CD4-positive, alpha-beta T cell treated with Interleukin-1 beta for 1 hour (primary cell): ENCODE data around the gene ARMH4.
A peak's percentile ranks its signal among the peaks of the same experiment; 100 is the strongest.
"Not testable (repeated sequence)": the region's sequence is repeated elsewhere in the genome, so short reads cannot be mapped to it uniquely, and the experiment has no call there.

Experiments used
- DNase-seq, 2 donors: peaks; one replicate each; pipeline ENCODE4 v3.0.0-alpha.2; 2020 to 2022

The ARMH4 gene

DNA sequence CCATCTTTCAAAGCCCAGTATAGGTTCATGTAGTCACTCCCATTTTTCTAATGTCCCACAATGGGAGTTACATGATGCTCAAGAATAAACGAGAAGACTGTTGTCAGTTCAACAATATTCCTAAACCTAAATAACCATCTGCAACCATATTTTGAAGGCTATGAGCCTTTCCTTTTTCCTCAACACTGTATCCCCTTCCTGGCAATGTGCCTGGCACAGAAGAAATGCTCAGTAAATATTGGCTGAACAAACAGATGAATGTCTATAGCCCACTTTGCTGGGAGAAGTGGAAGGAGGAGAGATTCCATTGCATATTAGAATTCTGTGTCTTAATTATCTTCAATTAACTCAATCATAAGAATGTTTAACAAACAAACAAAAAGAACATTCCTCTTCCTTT is 6.1 kb downstream of the ARMH4 start:
- DNase-seq = no peak

DNA sequence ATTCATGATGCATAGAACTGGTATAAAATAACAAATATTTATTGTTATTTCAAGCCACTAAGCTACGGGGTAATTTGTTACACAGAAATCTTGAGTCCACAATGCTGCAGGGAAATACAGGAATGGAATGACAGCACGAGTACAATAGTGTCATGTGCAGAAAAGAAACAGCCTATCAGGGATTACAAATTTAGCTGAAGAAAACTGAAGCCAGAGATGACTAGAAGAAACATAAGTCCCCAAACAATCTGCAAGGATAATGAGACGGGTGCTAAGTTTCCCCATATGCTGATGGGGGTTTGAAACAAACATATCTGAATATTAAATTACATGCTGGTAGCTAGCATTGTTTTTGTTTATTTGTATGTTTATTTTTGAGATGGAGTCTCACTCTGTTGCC is 8.9 kb downstream of the ARMH4 start:
- DNase-seq = no peak

DNA sequence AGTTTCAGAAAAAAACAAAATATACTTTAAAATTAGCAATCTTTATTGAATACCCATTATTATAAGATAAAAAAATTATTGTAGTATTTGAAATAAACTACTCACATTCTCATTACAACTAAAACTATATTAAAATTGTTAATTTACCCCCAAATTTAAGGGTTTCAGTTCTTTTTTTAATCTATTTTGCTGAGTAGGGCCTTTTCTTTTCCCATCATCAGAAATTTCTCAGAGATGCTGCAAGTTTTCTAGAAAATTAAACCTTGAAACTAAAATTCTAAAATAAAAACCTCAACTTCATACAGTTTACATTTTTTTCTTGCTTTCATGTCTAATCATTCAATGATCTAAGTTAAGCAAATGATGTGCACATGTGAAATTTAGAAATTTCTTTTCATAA is 10.1 kb downstream of the ARMH4 start:
- no peak for DNase-seq

DNA sequence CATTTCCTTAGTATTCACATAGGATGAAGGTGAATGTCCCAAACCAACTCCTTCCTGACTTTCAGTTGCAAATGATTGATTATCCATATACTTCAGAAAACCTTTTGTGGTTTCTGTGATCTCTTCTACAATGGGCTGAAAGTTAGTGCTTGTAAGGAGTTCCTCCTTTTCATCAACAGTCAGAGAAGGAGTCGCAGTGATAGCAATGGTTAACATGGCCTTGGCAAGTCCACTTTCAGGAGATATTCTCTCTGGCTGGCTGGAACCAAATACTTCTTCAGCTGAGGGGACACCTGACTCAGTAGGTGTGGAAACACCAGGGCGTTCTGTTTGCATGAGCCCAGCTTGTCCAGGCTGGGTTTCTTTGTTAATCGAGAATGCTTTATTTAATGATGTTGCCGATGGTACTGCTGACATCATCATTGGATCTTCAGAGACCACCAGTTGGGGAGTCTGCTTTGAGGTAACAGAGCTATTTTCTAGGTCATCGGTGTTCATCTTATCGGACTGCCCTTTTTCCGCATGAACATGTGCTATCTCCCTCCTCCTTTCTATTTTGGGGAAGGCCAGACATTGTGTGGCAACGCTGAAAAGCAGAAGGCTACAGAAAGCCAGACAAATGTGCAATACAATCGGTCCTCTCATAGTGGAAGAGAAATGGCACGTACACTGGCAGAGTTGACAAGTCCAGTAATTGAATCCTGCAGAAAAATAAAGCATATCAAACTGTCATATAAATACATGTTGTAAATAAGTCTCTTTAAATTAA is 13.1 kb downstream of the ARMH4 start:
- DNase-seq = no peak

DNA sequence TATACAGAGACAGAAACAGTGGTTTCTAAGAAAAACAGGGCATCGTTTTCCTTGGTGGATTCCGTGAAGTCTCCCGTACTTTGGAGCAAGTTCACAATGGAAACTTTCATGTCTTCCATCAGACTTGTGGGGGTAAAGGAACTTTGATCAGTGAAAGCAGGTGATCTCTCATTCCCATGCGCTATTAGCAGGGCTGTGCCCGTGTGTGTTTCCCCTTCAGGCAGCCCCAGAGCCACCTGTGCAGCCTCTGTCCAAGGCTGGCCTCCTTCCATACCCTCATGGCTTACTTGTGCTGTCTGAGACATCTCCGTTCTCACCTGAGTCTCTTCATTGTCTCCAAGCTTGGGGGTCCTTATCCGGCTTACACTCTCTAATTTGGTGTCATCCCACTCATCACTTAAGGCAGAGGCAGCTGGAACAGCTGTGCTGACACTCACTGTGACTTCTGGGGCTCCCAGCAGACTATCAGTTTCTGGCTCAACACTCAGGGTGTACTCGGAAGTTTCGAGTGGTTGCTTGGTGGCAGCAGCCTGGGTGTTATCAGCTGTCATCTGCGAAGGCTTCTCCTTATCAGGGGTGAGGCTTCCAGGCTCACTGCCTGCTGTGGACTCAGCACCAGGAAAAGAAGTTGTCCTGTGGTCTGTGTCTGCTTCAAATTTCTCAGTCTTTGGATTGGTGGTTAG is 13.8 kb downstream of the ARMH4 start:
- no peak for DNase-seq

DNA sequence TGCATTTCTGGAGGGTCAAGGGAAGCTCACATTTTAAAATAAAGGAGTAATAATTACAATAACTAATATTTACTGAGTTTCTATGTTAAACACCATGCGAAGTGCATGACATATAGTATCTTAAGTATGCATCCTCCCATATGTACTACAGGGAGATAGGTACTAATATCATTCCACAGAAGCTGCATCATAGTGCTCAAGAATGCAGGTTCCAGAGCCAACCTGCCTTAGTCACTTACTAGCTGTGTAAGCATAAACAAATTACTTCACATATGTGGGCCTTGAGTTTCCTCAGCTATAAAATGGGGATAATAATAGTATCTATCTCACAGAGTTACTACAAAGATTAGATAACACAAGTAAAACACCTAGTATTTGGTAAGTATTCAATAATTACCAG is 18.3 kb downstream of the ARMH4 start:
- DNase-seq = no peak

DNA sequence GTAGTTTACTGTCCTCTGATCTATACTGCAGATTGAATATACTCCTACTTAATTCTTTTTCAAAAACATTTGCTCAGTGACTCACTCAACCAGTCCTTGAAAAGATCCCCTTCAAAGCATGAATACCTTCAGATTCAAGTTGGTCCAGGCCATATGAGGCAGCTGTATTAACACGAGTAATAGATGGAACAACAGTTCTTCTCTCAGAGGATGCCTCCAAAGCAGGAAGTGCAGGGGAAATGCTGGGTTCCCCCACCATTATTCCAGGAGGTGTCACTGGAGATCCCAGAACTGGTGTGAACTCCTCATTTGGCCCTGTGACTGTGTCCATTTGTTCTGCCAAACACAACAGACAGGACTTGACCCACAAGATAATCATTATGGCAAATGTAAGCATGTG is 20.6 kb downstream of the ARMH4 start:
- no peak for DNase-seq

DNA sequence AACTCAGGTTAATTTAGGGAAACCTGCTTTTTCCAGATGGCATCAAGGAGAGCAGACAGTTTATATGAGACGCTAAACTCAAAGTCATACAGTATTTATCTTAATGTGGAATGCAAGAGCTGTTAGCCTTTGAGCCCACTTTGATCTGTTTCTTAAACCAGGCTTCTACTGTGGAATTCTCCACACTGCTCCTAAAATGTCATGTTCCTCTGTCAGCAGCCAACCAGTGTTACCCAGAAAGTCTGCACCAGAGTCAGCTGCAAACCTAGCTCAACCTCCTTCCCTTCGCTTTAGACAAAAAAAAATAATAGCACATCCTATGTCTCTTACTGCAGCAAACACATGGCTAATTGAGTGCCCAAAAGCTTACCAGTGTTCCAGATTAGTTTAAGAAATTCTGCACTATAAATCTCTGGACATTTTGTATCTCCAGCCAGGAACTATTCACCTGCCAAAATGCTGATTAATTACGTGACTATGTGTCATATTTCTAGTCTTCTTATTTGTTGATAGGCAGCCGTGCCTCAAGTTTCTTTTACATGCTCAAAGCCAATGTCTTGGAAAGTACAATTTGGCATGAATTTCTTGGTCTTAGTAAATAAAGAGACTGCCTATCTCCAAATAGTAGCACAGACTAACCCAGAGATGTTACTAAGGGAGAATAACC is 21.8 kb downstream of the ARMH4 start:
- DNase-seq = no peak

DNA sequence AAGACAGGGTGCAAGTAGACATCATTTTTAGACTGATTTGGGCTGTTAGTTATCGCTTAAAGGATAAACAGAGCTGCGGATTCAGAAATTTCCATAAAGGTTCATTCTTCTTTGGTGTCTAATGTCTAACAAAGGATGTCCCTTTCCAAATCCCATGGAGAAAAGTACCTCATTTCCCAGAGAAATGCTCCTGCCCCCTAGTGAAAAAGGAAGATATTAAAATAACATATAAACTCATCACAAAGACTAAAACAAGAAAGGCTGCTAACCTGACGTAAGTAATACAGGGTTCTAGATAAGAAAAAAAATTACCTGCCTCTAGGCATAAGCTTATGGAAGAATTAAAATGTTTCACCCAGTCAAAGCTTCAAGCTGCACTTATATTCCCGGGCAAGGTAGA is 22.8 kb downstream of the ARMH4 start:
- no peak for DNase-seq

DNA sequence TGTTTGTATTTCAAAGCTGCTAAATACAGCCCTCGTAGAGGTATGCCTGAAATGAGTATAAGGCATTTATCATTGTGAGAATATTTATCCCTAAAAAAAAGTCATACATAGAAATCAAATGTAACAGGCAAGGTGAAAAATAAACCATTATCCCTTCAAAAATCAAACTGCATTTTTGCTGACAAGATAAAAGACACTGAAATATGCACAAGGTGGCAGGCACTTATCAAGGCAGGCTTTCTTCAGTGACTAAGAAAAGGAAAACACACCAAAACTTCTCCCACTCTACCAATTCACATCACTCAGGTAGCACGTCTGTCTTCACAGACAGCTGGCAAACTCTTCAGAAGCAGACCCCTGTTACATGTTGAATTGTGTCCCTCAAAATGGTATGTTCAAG is 23.6 kb downstream of the ARMH4 start:
- DNase-seq = no peak

DNA sequence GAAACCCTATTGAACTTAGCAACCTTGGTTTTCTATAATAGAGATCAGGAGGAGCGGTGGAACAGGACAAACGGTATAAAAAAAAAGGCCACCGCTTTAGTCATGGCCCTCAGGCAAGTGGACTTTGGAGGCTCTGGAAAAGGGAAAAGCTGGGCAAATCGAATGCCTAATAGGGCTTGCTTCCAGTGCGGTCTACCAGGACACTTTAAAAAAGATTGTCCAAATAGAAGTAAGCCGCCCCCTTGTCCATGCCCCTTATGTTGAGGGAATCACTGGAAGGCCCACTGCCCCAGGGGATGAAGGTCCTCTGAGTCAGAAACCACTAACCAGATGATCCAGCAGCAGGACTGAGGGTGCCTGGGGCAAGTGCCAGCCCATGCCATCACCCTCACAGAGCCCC is 29.5 kb downstream of the ARMH4 start:
- DNase-seq = not testable (repeated sequence)

DNA sequence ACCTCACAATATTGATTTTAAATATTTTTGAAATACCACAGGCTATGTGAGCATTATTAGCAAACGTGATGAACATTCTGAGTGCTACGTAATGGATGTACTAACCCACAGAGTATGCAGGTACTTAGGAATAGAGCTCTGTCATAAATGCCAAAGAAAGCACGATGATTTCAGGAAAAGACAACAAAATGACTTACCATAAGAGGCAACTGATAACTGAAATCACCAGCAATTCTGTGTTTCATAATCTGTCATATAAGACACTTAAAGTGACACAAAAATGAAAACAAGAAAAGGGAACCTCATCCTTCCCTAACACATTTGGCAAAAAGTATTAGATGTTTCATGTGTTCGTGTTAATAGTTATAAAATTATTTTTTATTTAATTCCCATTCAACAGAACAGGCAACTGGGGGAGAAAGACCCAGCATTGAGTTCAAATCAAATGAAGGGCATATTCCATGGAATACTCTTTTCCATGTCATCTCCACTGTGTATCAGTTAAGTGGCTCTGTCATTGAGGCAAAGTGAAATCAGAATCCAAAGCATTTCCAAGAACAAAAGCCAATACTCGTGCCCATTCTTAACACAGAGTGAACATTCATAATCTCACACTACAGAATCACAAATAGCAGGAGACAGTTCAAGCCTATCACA is 30.4 kb downstream of the ARMH4 start:
- DNase-seq = no peak

DNA sequence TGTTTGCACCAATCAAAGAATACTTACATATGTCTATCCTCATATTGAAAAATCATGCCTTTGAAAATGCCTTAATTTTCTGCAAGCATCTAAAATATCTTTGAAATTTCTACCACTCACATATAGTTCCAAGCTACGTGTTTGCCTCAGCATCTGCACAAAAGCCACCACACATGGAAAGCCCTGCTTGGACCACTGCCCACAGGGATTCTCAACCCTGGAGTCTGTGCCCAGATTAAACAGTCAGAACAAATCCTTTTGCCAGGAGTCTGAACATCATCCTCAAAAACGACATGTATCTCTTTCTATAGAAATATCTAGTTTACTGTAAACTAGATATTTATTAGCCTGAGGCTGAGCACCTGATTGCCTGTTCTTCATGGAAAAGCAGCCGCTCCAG is 32.6 kb downstream of the ARMH4 start:
- DNase-seq = no peak

DNA sequence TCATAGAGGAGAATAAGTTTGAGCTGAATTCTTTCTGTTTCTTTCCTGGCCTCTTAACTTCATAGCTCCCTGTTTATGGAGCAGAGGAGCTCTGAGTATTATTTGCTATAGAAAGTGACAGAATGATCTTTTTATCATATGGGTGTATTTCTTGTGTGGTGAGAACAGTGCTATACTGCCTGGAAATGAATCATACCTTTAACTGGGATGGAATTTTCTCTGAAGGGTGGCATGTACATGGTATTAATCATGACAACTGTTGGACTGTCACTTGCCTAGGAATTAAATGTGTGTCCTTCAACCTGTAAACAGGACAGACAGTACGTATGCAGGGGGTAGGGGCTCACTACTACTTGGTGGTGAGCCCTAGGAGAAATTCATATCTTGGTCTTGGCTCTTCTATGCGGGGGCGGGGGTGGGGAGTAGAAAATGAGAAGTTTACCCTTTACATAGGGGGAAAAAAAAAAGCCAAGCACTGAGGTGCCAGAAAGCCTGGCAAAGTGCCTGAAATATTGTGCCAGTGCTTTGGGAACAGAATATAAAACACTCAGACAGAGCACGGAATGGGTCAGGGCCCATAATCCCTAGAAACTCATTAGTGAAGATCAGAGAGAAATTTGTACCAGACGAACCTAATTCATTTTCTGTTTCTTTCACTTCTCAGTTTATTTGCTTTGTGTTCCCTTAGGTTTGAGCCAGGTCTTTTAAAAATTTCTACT is 33.8 kb downstream of the ARMH4 start:
- DNase-seq = no peak

DNA sequence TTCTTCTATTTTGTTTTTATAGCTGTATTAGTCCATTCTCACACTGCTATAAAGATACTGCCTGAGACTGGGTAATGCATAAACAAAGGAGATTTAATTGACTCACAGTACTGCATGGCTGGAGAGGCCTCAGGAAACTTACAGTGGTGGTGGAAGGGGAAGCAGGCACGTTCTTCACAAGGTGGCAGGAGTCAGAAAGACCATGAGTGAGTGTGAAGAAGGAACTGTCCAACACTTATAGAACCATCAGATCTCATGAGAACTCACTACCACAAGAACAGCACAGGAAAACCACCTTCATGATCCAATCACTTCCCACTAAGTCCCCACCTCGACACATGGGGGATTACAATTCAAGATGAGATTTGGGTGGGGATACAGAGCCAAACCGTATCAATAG is 42.3 kb downstream of the ARMH4 start:
- no peak for DNase-seq

DNA sequence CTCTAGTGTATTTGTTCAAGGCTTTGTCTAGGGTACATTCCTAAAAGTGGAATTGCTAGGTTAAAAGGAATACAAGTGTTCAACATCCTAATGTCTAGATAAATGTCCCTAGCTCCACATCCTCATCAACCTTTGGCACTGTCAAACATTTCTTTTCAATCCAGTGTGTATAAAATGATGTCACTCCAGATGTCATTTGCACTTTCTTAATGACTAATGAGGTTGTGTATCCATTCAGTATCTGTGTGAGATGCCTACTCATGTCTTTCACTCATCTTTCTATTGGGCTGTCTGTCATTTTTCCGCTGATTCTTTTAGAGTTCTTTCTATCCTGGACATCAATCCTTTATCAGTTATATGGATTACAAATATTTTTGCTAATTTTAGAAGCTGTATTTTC is 43.3 kb downstream of the ARMH4 start:
- DNase-seq = no peak

DNA sequence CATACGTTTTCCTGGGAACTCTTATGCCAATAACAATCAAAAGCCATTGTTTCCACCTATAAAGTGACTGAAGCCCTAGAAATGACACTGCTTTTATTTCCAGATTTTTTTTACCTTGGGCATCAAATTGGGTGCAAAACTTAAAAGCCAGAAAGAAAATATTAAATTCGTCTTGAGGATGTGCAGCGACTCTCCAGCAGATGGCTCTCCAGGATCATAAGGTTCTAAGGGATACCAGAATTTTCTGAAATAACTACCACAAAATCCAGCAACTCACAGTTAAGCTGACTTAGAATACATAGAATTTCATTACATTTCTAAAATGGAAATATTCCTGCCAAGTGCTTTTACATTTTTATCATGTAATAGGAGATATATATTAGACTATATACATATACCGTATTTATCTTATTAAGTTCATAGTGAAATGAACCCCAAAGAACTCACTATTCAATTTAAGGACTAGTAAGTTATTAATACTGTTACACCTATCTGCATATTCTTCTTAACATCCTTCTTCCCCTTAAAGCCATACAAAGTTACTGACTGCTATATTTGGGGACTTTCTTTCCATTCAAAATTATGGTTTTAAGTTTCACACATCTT is 44.0 kb downstream of the ARMH4 start:
- peak in 1 of 2 donors; percentile 39 for DNase-seq

DNA sequence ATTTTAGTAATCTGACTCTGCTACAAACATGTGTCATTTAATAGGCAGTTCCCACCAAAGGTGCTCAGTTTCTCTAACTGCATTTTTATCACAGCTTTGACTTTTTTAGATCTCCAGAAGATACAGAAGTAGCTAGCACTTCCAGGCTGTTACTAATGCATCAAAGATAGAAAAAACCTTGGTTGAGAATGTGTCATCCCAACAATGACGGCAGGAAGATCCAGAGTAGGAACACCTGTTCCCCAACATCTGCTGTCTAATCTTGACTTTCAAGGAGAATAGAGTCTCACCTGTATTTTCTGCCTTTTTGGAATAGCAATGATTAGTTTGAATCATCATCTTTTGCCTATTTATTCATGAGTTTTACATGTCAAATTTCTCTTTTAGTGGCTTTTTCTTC is 45.0 kb downstream of the ARMH4 start:
- no peak for DNase-seq

DNA sequence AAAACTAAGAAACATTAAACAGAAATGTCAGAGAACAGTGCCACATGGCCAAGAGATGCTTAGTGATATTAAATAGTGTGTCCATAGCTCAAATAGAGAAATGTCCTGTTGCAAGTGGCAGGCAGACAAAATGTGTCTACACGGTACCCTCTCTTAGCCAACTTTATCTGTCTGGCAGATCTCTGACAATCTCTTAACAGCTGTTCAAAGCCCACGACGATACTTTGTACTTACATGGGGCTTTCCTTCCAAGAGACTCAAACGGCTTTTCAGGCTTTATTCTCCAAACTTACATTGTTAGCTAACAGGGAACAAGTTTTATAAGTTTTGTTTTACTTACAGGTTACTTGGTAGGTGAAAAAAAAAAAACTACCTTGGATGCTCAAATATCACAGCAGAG is 45.6 kb downstream of the ARMH4 start:
- no peak for DNase-seq

DNA sequence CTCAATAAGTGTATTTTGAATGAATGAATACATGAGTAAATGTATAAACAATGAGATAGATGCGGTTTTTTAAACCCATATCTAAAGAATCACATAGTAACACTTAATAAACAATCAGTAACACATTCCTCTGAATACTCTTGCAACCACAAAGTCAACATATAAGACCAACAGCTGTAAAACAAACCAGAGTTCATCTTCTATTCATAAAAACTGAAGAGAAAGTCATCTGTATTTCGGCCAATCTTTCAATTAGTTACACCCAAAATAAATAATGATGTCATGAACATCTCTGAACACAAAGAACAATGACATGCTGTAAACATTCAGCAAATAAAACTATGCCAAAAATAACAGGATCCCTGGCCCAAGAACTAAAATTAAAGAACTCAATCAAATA is 47.2 kb downstream of the ARMH4 start:
- no peak for DNase-seq

DNA sequence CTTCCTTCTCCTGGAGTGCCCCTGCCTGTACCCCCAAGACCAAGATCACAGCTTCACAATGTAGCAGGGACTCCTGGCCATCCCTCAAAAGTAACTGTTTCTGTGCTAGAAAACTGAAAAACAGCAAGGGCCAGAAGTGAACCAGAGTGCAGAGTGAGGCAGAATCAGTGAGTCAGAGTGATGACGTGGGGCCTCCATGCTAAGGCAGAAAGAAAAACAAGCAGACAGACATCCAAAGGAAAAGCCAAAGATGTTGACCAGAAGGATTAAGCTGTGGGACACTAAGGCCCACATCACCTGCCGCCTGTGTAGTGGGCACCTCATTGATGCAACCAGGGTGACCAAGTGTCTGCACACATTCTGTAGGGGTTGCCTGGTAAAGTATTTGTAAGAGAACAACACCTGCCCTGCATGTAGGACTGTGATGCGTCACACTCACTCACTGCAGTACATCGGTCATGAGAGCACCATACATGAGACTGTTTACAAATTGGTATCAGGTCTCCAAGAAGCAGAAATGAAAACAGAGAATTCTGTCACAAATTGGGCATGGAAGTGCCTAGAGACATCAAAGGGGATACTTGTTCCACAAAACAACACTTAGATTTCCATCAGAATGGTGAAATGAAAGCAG is 51.2 kb downstream of the ARMH4 start:
- DNase-seq = no peak

DNA sequence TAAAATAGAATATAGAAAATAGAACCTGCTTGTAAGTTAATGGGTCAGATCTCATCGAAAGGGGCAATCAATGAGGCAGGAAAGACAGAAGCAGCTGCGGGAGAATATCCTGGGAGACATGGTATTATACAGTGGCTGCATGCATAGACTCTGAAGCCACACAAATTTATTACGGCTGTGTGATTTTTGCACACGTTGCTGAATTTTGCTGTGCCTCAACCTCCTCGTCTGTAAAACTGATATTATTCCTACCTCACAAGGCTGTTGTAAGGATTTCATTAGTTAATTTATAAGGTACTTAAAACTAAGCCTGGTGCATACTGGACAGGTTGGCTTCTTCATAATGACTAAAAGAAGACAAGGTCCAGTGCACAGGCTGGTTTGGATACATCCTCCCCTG is 52.3 kb downstream of the ARMH4 start:
- no peak for DNase-seq
